ENCODE measurements around the gene SUZ12. TPM values are rescaled to one million over a fixed set of nuclear protein-coding genes. Genes with fewer than 3 reads are reported as not detected.
"Not testable (repeated sequence)": the region's sequence is repeated elsewhere in the genome, so short reads cannot be mapped to it uniquely, and the experiment has no call there.

The SUZ12 gene
- total RNA-seq: 10 to 100 TPM; 21.7 to 23.0 TPM
- long read RNA-seq, full-length matches to known transcripts: 12 of 21 reads
- long read RNA-seq, partial matches to known transcripts: 7 of 21 reads
- long read RNA-seq, other reads (novel, unspliced or antisense): 2 of 21 reads

DNA sequence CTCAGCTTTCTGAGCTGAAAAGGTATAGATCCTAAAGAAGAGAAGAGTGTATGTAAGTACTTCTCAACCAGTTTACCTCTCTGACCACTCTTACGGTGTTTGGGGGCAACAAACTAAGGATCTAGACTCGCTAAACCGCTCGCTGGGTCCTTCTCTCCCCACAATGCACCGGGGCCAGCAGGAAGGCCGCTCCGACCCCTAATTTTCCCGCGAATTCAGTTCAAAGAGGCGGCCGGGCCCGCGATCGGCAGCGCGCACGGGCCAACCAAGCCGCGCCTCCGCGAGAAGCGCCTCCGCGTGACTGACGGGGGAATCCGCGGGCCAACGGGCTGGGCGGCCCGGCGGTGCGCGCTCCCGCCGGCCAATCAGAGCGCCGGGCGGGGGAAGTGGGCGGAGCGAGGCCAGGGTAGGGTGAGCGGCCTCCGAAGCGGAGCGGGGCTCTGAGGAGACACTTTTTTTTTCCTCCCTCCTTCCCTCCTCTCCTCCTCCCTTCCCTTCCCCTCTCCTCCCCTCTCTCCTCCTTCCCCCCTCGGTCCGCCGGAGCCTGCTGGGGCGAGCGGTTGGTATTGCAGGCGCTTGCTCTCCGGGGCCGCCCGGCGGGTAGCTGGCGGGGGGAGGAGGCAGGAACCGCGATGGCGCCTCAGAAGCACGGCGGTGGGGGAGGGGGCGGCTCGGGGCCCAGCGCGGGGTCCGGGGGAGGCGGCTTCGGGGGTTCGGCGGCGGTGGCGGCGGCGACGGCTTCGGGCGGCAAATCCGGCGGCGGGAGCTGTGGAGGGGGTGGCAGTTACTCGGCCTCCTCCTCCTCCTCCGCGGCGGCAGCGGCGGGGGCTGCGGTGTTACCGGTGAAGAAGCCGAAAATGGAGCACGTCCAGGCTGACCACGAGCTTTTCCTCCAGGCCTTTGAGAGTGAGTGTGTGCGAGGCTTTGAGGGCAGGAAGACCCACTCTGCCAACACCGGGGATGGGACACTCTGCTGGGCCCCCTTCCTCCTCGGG is at the start of gene SUZ12:
Gene SUZ12, plus strand, starts transcription at position 393 of the 995 bp plus-strand sequence. Its CDS starts 240 bp downstream, at position 633.
- peak; percentile 97 for ATAC-seq
- intact Hi-C loops (cut with DNase I, micrococcal nuclease): not testable (repeated sequence)
- peak; percentile 80 to 89 for DNase-seq

GRCh38 chr17:31888124-31888523 is 48.7 kb upstream of the SUZ12 start:
- intact Hi-C loops (cut with DNase I, micrococcal nuclease): no loop called here
- no peak for DNase-seq
- ATAC-seq: no peak

DNA sequence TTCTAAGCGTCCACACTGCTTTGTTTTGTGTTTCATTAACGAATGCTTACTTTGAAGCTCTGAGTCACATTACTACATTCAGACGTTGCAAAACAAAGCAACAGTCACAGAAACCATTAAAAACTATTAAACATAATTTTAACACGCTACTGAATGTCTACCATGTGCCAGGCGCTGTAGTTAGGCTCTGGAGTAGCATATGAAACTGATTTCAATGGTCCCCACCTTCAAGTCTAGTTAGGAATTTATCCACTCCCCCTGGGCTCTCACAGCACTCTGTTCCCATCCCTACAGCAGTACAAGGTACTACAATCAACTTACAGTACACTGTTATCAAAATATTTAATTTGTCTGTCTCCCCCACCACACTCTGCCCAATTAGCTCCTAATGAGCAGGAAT is 35.9 kb upstream of the SUZ12 start:
- peak; percentile 46 for ATAC-seq
- intact Hi-C loops (cut with DNase I, micrococcal nuclease): no loop called here
- DNase-seq: no peak

DNA sequence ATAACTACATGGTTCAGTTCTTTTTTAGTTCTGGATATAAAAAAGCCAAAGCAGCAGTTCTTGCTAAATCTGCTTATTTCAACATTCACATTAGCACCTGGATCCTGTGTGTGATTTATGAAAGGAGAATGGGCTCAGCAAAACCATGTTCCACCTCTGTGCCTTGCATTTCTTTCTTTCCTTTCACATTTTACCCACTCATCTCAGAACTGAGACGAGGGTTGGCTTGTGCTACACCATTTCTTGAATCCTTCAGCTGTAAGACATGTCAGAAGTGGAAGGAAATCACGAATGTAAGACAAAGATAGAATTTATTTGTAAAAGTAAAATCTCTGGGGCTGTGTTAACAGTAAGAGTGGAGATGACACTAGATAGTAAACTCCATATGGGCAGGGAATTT is 34.1 kb upstream of the SUZ12 start:
- intact Hi-C loops (cut with DNase I, micrococcal nuclease): no loop called here
- DNase-seq (no peak), ATAC-seq (no peak)

GRCh38 chr17:31903401-31903800 is 33.4 kb upstream of the SUZ12 start:
- ATAC-seq (no peak), DNase-seq (no peak)
- intact Hi-C loops (cut with DNase I, micrococcal nuclease): no loop called here

DNA sequence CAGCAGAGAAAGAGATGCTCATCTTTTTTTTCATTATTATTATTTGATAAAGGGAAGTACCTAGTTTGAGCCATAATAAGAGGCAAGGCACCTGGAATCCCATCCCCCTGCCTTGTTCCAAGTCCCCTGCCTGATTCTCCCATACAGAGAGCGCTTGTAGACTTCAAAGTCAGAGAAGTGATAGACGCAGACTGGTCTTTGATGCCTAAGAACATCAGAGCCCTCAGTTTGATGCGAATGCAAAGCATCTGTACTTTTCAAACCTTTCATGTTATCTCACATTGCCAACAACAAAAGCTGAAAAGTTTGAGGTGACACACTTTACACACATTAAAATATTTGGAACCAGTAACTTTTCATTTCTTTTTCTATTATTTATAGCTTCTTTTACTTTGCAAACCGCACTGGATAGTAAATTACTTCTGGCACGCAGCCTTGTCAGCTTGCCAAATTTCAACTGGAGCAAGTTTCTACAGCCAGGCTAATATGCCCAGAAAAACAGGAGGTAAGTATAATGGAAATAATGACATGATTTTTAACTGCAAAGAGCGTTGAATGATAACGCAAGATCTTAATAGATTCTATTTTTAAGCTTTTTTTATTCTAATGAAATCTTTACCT is 29.4 kb upstream of the SUZ12 start:
- intact Hi-C loops (cut with DNase I, micrococcal nuclease): no loop called here
- DNase-seq (peak in 1 of 2 donors; percentile 46), ATAC-seq (peak; percentile 27)

- intact Hi-C loops (cut with DNase I, micrococcal nuclease): no loop called here
- ATAC-seq: peak; percentile 25
- DNase-seq: no peak
Observed at GRCh38 chr17:31908386-31908785, 28.4 kb upstream of the SUZ12 start.

DNA sequence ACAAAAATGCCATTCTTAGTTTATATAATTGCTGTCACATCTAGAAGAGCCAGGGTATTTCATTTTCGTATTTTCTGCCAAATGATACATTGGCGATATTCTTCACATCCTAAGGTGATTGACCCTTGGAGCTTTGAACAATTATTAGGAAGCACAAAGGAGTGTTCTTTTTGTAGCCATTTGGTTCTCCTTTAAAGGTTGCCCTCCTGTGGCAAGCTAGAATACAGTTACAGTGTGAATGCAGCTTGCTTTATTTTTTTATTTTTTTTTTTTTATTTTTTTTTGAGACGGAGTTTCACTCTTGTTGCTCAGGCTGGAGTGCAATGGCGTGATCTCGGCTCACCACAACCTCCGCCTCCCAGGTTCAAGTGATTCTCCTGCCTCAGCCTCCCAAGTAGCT is 24.1 kb upstream of the SUZ12 start:
- ATAC-seq; intact Hi-C loops (cut with DNase I, micrococcal nuclease); DNase-seq: not testable (repeated sequence)

DNA sequence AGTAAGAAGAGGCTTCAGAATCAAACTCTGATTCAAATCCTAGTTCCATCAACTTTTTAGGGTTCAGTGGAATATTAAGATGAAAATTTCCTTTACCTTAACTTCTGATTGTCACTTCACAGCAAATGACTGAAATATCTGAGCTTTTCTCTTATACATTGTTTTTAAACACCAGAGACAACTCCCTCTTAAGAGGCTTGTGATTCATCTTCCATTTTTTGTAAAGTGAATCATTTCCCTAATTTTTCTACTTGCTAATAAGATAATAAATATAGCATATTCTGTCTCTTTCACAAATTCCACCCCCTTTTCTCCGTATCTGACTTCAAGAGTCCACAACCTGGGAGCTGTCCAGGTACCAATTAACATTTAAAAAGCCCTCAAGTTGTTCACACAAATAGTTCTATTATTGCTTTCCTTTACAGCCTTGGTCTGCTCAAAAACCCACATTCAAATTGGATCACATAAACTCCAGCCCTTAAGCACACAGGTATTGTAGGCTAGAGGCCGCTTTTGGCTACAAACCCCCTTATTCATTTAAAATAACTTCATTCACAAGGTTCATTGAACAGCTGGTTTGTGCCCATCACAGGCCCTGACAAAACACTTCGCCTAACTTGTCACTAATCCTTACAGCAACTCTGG is 21.2 kb upstream of the SUZ12 start:
- ATAC-seq: no peak
- DNase-seq: no peak
- intact Hi-C loops (cut with DNase I, micrococcal nuclease): no loop called here

DNA sequence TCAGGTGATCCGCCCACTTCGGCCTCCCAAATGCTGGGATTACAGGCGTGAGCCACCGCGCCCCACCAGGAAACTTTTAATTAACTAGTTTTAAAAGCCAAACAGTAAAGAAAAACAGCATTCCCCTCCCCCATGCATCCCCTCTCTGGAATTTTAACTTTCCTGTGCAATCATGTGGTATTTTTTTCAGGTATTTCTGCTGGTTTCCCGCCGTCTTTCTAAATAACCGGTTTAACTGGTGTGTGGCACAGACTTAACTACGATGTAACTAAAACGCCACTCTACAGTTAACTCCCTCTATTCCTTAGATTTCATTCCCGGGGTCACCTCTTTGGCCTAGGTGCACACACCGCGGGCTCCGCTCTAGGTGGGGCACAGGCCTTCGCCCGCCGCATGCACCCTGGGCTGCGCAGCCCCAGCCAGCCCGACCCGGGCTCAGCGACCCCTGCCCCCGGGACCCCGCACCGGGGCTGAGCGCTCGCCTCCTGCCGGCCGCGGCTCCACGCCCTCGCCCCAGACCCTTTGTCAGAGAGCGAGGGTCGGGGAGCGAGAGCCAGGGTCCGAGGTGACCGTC is 20.2 kb upstream of the SUZ12 start:
- peak; percentile 12 for ATAC-seq
- DNase-seq: no peak
- intact Hi-C loops (cut with DNase I, micrococcal nuclease): no loop called here

- intact Hi-C loops (cut with DNase I, micrococcal nuclease): no loop called here
- ATAC-seq: peak; percentile 76
- DNase-seq: peak in 1 of 2 donors; percentile 20
Observed at GRCh38 chr17:31917065-31917529, 19.7 kb upstream of the SUZ12 start.

DNA sequence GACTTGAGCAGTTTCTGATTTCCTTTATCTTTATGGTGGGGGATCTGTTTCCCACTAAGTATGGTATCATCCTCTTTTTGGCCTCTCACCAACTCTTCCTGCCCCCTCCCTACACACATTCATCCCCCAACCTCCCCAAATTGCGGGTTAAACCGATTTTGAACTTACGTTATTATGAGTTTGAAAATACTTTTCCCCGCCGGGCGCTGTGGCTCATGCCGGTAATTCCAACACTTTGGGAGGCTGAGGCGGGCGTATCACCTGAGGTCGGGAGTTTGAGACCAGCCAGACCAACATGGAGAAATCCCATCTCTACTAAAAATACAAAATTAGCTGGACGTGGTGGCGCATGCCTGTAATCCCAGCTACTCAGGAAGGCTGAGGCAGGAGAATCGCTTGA is 19.1 kb upstream of the SUZ12 start:
- DNase-seq; intact Hi-C loops (cut with DNase I, micrococcal nuclease); ATAC-seq: not testable (repeated sequence)

GRCh38 chr17:31918701-31919128 is 18.1 kb upstream of the SUZ12 start:
- intact Hi-C loops (cut with DNase I, micrococcal nuclease): no loop called here
- DNase-seq (no peak), ATAC-seq (no peak)

DNA sequence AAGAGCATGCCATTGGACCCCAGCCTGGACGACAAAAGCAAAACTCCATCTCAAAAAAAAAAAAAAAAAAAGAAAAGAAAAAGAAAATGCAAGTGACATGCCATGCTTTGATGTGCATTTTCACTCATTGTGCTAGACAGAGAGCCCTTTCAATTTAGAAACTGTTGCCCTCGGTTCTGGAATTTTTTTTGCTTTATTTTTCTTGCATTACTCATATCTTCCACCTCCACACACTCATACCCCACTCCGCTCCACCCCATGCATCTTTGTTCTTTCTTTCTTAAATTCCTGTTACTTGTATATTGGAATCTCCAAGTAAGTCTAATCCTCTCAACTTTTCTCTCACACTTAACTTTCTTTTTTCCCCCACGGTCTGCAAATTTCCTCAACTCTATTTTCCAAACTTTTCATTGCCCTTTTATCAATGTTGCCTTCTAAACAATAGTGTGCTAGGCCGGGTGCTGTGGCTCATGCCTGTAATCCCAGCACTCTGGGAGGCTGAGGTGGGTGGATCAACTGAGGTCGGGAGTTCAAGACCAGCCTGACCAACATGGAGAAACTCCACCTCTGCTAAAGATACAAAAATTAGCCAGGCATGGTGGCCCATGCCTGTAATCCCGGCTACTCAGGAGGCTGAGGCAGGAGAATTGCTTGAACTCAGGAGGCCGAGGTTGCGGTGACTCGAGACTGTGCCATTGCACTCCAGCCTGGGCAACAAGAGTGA is 16.8 kb upstream of the SUZ12 start:
- intact Hi-C loops (cut with DNase I, micrococcal nuclease): no loop called here
- no peak for DNase-seq
- ATAC-seq: no peak

- DNase-seq (no peak), ATAC-seq (no peak)
- intact Hi-C loops (cut with DNase I, micrococcal nuclease): no loop called here
Observed at GRCh38 chr17:31926100-31926729, 10.6 kb upstream of the SUZ12 start.

- DNase-seq (no peak), ATAC-seq (no peak)
- intact Hi-C loops (cut with DNase I, micrococcal nuclease): no loop called here
Observed at GRCh38 chr17:31931756-31932155, 5.1 kb upstream of the SUZ12 start.

- ATAC-seq: no peak
- no peak for DNase-seq
- intact Hi-C loops (cut with DNase I, micrococcal nuclease): no loop called here
Observed at GRCh38 chr17:31935512-31935911, 1.3 kb upstream of the SUZ12 start.

Measured in left colon (tissue), 2 donors.